Amniotic stem cell (primary cell): ENCODE data around the gene DPP3.
"Not testable (repeated sequence)": the region's sequence is repeated elsewhere in the genome, so short reads cannot be mapped to it uniquely, and the experiment has no call there.

Experiments used
- DNase-seq: peaks from one replicate; lab custom pipeline; 2025; lab: John Stamatoyannopoulos, UW

The DPP3 gene

GRCh38 chr11:66464116-66464515, 16.1 kb upstream of the DPP3 start:
- DNase-seq = not testable (repeated sequence)

- no peak for DNase-seq
These were observed 15.3 kb upstream of the DPP3 start for GRCh38 chr11:66464916-66465315.

GRCh38 chr11:66465373-66466224, 14.6 kb upstream of the DPP3 start:
- DNase-seq = no peak

- DNase-seq = peak; percentile 66
These were observed 13.8 kb upstream of the DPP3 start, which contains the start of gene PELI3 for GRCh38 chr11:66466225-66467033. PELI3 (plus strand) TSS chr11:66466905; CDS start chr11:66468129, 1,224 bp downstream.

- no peak for DNase-seq
These were observed 13.1 kb upstream of the DPP3 start for GRCh38 chr11:66467034-66467659.

GRCh38 chr11:66467756-66468155, 12.5 kb upstream of the DPP3 start:
- no peak for DNase-seq

- DNase-seq = no peak
These were observed 11.5 kb upstream of the DPP3 start for GRCh38 chr11:66468691-66469090.

GRCh38 chr11:66469441-66469840, 10.8 kb upstream of the DPP3 start:
- no peak for DNase-seq

GRCh38 chr11:66470015-66470414, 10.2 kb upstream of the DPP3 start:
- DNase-seq = no peak

- no peak for DNase-seq
These were observed 9.1 kb upstream of the DPP3 start for GRCh38 chr11:66471142-66471541.

- DNase-seq = no peak
These were observed 8.2 kb upstream of the DPP3 start for GRCh38 chr11:66472054-66472453.

GRCh38 chr11:66473167-66473566, 7.1 kb upstream of the DPP3 start:
- no peak for DNase-seq

- no peak for DNase-seq
These were observed 6.4 kb upstream of the DPP3 start for GRCh38 chr11:66473608-66474515.

- no peak for DNase-seq
These were observed 4.7 kb upstream of the DPP3 start for GRCh38 chr11:66475349-66476172.

- DNase-seq = no peak
These were observed 3.9 kb upstream of the DPP3 start for GRCh38 chr11:66476173-66476840.

GRCh38 chr11:66476841-66477251, 3.4 kb upstream of the DPP3 start:
- no peak for DNase-seq

GRCh38 chr11:66477263-66478201, 2.7 kb upstream of the DPP3 start:
- no peak for DNase-seq

- no peak for DNase-seq
These were observed 1.4 kb upstream of the DPP3 start for GRCh38 chr11:66478729-66479393.
